Erythroblast (primary cell): ENCODE results near the gene AIMP1.

Experiments
- GATA1 ChIP-seq: IDR thresholded peaks from 2 replicates; pipeline ENCODE4 v1.6.1; 2011; ENCODE audit warnings: low read depth, mild to moderate bottlenecking, control low read depth, low read length, moderate library complexity
- POLR2A ChIP-seq: IDR thresholded peaks from 2 replicates; pipeline ENCODE4 v1.6.1; 2011; ENCODE audit warnings: mild to moderate bottlenecking, low read length

DNA sequence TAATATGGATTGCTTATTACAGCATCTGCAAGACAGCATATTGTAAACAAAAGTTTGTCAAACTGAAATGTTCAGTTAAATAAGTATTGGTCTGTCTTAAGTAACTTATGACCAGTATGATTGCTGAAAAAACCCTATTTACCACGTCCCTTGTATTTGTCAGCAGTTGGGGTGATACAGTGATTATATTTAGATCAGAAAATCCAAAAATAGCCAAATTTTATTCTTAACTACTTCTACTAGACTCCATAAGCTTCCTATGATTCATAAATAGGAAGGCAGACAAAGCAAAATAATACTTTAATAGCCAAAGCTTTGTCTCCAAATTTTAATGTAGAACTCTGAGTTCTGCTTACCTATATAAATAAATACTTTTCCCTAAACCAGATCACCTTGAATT is 45.6 kb upstream of the AIMP1 start:
- TF ChIP-seq POLR2A: no peak
- no peak for TF ChIP-seq GATA1
